ENCODE measurements around the gene TYW1.
"Not testable (repeated sequence)": the region's sequence is repeated elsewhere in the genome, so short reads cannot be mapped to it uniquely, and the experiment has no call there.

The TYW1 gene, protein sequence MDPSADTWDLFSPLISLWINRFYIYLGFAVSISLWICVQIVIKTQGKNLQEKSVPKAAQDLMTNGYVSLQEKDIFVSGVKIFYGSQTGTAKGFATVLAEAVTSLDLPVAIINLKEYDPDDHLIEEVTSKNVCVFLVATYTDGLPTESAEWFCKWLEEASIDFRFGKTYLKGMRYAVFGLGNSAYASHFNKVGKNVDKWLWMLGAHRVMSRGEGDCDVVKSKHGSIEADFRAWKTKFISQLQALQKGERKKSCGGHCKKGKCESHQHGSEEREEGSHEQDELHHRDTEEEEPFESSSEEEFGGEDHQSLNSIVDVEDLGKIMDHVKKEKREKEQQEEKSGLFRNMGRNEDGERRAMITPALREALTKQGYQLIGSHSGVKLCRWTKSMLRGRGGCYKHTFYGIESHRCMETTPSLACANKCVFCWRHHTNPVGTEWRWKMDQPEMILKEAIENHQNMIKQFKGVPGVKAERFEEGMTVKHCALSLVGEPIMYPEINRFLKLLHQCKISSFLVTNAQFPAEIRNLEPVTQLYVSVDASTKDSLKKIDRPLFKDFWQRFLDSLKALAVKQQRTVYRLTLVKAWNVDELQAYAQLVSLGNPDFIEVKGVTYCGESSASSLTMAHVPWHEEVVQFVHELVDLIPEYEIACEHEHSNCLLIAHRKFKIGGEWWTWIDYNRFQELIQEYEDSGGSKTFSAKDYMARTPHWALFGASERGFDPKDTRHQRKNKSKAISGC

DNA sequence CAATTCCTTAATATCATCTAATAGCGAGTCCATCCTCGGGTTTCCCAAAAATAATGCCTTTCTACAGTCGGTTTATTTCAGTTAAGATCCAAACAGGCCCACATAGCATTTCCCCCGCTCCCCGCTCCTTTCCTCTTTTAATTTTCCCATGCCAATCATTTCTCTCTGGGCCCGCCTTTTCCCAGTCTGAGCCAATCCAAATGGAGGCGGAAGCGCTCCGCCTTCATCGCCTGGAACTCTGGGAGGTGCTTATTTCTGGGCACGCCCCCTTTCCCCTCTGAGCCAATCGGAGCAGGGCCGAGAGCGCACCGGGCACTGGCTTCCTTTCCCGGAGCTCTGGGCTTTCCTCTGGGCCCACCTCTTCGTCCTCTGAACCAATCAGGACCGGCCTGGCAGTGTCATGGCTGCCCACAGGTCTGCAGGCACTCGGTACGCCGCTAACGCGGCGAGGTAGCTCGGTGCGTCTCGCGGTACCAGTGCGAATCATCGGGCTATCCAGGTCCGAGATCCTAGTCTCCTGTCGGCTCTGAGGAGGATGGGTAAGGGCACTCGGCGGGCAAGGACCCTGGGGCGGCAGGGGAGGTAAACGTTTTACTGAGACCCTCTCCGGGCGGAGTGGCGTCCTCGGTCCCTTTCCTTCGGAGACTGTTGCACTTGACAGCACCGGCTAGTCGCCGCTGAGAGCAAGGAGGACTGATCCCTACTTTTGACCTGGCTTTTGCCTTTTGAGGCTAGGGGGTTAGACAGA, at the start of gene TYW1:
TYW1 (plus strand) TSS at position 390 of the 748 bp plus-strand sequence; CDS start at position 536, 146 bp downstream.
- FAIRE-seq: peak; percentile 99

DNA sequence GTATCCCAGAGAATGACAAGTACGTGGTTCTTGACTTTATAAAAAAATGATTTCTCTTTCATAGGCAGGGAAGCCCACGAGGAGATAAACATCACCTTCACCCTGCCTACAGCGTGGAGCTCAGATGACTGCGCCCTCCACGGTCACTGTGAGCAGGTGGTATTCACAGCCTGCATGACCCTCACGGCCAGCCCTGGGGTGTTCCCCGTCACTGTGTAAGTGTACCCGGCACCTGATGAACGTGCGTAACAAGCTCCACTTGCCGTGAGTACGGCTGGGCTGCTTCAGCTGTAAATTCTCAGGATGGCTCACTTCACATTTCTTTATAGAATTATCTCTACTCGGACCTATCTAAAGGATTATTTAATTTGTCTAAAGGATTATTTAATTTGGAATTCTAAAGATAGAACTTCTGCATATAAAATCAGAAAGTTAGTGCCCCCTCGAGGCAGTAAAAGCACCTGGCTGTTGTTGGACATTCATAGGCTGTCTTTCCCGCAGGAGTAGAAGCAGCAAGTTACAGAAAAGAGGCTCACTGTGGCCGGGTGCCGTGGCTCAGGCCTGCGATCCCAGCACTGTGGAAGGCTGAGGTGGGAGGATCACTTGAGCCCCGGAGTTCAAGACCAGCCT, 48.0 kb upstream of the TYW1 start:
- no peak for FAIRE-seq

DNA sequence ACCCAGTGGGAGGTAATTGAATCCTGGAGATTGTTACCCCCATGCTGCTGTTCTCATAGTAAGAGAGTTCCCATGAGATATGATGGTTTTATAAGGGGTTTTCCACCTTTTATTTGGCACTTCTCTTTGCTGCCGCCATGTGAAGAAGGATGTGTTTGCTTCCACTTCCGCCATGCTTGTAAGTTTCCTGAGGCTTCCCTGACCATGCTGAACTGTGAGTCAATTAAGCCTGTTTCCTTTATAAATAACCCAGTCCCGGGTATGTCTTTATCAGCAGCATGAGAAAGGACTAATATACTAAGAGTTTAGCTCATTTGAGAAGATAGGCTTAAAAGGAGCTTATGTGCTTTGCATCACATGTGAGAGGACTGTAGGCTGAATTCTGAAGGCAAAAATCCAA, 46.3 kb upstream of the TYW1 start:
- no peak for FAIRE-seq

DNA sequence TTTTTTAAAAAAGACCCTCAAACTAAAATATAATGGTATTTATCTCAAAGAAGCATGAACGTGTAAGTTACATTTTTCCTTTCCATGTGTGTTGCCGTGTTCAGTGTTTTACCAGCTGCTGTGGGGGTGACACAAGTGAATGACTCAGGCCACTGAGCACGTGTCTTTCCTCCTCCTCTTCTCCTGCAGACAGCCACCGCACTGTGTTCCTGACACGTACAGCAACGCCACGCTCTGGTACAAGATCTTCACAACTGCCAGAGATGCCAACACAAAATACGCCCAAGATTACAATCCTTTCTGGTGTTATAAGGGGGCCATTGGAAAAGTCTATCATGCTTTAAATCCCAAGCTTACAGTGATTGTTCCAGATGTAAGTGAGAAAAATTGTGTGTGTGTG, 45.9 kb upstream of the TYW1 start:
- FAIRE-seq: no peak

DNA sequence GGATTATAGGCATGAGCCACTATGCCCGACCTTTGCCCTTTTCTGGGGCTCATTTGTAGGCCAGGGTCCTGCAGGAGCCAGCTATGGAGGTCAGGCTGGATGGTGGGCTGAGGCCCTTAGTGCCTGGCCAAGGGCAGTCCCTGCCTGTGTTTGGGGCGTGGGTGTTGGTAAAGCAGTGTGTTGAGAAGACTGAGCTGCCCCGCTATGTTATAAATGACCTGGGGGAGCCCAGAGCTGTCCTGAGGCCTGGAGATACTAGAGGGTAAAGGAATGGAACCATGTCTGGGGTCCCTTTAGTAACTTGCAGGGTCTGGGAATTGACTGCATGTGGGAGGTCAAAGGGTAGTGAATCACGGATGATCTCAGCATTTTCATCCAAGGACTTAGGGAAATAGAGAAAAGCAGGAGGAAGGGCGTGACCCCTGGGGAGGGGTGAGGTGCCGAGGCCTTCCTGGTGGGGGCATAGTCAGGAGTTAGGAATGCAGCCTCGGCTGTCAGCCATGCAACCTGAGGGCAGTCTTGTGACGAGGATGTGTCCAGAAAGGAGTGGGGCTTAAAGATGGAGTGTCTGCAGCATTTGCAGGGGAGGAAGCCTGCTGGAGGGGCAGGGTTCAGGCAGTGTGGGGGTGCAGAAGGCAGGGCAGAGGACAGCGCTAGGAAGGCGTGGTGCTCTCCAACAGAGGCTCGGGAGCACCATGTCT, 44.1 kb upstream of the TYW1 start:
- no peak for FAIRE-seq

DNA sequence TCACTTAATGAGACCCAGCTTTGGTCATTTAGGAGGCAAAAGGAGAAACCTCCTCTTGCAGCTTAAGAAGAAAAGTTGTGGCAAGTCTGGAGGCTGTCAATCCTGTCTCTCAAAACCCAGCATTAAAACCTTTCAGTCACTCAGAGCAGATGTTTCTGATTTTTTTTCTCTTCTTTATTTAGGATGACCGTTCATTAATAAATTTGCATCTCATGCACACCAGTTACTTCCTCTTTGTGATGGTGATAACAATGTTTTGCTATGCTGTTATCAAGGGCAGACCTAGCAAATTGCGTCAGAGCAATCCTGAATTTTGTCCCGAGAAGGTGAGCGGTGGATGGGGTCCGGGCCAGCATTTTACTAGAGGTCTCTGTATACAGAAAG, 43.6 kb upstream of the TYW1 start:
- FAIRE-seq: no peak

DNA sequence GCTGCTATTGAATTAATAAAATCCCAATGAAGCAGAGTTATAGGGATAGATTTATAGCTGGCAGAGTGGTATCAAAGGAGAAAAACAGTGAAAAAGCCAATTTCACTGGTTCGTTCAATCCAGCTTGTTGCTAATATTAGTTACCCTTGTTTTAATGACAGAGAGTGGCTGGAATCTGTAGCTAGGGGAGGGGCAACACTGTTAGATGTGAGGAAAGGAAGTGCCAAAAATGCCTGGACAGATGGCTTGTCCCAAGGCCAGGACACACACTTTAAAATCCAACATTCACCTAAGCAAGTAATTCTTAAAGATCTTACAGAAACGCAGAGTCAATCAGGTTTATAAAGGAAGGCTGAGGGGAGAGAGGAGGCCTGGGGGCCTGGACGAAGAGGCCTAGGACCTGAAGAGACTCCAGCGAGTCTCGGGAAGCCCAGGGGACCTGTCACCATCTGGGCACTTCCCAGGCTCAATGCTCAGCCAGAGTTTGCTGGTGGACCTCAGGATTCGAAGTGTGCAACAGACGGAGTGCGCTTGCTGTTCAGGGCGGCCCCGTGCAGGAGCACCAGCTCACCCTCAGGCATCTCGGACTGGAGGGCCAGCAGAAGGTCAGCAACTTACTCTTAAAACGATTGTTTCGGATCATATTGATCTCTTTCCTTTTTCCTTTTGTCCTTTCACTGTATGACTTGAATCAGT, 38.9 kb upstream of the TYW1 start:
- no peak for FAIRE-seq

DNA sequence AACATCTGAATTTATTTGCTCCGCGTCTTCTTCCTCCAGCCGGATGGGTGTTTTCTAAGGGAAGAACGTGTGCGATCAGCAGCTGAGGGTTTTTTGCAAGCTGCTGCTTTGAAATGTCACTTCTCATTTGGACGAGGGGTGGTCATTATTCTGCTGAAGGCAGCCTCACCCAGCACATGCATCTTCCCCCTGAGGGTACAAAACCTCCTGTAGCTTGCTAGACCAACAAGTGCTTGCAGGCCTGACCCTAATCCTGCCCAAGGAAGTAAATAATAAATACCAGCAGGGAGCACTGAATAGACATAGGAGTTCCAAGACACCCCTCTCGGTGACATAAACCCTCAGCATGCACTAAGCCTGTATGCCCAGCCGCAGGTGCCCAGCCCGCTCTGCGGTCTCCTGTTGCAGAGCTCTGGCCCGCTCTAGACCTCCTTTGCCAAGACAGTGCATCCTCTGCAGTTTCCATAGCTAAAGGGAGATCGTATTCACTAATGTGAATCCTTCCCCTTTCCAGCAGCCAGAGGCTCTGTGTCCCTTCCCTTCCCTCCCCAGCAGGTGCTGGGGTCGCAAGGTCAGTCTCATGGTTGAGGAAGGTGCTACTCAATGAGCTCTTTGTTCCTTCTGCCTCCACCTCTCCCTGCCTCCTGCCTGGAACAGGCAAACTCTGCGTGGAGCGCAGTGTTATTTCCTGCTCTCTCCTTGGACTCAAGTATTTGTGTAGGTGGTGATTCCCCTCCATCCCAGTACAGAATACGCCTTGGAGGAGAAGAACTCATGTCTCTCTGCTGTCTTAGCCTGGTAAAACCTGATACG, 37.9 kb upstream of the TYW1 start:
- FAIRE-seq: no peak

DNA sequence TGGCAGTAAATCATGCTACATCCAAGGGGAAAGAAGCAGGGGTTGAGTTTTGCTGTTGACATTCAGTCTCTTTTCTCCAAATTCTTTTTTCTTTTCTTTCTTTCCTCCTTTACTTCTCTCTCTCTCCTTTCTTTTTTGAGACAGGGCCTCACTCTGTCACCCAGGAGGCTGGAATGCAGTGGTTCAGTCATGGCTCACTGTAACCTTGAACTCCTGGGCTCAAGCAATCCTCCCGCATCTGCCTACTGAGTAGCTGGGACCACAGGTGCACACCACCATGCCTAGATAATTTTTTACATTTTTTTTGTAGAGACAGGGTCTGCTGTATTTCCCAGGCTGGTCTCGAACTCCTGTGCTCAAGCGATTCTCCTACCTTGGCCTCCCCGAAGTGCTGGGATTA, 36.4 kb upstream of the TYW1 start:
- no peak for FAIRE-seq

DNA sequence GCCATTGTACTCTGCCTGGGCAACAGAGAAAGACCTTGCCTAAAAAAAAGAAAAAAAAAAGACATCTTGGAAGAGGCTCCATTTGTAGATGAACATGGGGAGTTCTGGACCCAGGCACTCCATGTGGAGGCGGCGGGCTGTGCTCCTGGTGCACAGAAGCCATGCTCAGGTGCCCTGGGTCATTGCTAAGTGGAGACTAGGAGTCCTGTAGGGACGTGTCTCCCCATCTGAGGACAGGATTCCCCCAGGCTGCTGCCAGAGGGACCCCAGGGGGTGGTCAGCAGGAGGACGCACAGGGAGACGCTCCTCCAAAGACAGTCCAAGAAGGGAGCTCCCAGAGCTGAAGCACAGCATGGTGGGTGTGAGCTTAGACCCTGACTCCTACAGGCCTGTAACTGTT, 35.5 kb upstream of the TYW1 start:
- FAIRE-seq: no peak

DNA sequence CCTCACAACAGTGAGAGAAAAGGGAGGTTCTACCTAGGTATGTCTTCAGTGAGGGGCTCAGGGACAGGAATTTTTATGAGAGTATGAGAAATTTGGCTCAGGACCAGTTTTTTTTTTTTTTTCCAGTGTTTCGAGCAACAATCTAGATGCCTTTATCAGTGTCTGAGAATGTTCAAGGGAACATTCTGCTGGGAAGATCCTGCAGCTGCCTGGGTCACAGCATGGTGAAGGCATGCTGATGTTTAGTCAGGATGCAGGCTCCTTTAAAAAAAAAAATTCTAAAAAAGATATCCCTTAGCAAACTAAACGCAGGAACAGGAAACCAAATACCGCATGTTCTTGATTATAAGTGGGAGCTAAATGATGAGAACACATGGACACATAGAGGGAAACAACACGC, 32.2 kb upstream of the TYW1 start:
- no peak for FAIRE-seq

DNA sequence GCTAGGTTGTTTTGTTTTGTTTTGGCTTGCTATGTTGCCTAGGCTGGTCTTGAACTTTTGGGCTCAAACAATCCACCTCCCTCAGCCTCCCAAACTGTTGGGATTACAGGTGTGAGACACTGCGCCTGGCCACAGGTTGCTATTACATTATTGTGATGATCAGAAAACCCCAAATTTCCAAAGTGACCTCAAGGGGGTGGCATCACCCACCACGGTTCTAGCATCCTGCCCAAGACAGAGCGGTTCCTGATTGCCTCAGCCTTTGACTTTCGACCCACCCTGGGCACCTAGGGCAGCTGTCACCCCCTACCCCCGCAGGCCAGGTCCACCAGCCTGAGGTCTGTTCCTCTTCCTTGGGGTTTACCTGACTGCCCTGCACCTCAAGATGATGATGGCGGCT, 29.6 kb upstream of the TYW1 start:
- FAIRE-seq: no peak

DNA sequence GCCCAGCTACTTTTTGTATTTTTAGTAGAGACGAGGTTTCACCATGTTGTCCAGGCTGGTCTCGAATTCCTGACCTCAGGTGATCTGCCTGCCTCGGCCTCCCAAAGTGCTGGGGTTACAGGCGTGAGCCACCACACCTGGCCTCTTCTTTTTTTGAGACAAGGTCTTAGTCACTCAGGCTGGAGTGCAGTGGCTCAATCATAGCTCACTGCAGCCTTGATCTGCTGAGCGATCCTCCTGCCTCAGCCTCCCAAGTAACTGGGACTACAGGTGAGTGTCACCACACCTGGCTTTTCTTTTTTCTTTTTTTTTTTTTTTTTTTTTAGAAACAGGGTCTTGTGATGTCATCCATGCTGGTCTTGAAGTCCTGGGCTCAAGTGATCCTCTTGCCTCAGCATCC, 27.6 kb upstream of the TYW1 start:
- FAIRE-seq: not testable (repeated sequence)

DNA sequence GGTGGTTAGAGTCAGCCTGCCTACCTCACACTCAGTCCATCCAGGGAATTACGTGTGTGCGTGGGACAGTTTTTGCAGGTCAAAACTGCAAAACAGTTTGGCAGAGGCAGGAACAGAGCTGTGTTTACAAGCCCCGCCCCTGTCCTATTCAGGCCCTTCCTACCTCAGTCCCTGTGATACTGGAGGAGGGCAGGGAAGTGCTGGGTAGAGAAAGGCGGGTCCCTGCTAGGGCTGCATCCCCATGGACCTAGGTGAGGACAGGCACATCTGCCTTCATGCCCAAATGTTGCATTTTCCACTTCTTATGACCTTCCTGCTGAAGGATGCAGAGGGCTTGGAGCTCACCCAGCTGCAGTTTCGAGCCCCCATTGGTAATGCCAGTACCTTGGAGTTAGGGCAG, 26.3 kb upstream of the TYW1 start:
- no peak for FAIRE-seq

DNA sequence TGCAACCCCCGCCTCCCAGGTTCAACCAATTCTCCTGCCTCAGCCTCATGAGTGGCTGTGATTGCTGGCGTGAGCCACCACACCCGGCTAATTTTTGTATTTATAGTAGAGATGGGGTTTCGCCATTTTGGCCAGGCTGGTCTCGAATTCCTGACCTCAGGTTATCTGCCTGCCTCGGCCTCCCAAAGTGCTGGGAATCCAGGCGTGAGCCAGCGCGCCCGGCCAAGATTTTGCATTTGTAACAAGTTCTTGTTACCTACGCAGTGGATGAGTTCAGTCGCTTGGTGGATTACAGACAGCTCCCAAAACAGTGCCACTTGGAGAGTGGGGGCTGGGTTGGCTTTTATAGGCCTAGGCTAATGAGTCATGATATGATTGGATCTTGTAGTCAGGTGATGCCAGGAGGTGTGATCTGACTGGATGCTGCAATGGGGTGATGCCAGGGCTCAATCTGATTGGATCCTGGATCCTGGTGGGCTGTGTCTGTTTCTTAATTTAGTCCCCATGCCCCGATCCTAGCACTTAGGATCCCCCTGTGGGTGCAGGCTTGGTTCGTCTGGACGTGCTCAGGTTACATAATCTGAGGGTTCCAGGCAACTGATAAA, 21.5 kb upstream of the TYW1 start:
- FAIRE-seq: no peak

DNA sequence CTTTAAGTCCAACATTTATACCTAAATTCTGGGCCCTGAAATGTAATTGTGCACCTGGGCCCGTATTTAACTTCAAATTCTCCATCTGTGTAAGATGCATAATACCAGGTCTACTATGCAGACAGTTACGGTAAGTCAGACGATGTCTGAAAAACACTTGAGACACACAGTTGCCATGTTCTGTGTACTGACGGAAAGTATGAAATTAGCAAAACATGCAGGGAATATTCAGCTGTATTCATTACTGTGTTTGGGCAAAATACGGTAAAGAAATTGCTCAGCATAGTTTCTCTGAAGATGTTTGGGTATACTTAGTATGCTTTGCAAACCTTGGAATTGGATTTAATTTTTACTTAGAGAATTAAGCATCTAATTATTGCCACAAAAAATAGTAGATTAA, 18.3 kb upstream of the TYW1 start:
- FAIRE-seq: not testable (repeated sequence)

DNA sequence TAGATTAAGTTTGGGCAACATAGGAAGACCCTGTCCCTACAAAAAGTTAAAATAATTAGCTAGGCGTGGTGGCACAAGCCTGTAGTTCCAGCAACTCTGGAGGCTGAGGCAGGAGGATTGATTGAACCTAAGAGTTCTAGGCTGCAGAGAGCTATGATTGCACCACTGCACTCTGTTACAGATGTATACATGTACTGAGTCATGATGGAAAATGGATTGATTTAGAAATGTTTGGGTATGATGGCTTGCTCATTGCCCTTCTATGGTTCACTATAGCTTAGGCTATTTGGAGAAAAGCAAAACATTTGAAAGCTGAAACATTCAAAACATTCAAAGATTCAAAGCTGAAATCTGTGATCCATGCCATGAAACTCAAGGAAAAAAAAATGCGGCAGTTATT, 17.6 kb upstream of the TYW1 start:
- FAIRE-seq: not testable (repeated sequence)

DNA sequence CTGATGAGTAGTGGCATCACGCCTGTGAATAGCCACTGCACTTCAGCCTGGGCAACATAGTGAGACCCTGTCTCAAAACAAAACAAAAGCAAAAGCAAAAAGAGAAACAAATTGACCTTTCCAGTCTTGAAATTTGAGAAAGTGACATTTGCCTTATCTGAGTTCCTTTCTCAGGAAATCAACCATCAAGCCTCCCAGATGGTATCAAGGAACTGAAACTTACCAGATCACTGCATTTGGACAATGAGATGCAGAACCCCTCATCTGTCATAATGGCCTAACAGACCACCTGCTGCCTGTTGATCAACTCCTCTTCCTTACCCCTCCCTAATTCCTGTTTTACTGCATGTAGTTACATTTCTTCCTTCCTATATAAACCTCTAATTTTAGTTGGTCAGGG, 16.3 kb upstream of the TYW1 start:
- FAIRE-seq: not testable (repeated sequence)

DNA sequence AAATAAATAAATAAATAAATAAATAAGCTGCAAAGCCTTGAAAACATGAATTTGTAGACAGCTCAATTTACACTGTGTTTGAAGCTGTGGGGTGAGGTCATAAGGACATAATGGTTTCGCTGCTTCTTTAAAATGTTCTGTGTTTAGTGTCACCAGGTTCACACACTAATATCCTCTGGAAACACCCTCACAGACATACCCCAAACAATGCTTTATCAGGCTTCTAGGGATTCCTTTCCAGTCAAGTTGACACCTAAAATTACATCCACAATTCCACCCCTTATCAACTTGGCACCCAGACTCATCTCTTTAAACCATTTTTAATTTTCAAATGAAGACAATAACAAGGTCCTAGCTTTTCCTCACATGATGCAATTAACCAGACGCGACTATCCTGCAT, 7.1 kb upstream of the TYW1 start:
- not testable (repeated sequence) for FAIRE-seq

DNA sequence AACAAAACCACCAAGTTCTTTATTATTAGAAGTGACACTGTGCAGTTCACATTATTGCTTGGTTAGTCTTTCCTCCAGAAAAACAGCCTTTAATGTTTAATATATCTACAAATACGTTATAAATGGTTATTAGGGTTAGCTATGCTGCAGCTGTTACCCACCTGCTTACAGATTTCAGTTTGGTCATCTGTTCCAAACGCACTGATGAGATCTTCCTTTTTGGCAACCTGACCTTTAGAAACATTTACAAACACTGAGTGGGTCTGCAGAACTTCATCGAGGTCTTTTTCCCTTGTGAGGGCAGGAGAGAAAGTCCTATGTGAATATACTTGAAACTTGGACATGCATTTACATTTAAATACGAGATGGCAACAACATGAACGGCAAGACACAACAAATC, 2.6 kb upstream of the TYW1 start:
- FAIRE-seq: not testable (repeated sequence)

DNA sequence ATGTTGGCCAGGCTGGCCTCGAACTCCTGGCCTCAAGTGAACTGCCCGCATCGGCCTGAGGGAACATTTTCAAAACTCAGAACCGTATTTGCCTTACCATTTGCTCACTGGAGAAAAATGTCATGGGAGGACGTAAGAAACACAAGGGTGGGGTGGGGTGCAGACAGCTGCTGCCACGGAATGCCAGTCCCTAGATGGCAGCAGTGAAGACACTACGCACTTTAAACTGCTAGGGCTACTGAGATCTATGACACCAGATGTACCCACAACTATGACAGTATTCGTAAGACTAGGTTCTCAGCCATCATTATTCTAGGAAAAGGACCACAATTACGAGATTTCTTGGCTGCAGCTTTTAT, 2.0 kb upstream of the TYW1 start:
- FAIRE-seq: not testable (repeated sequence)
